Forelimb muscle (tissue), 1 donor: Measurements from ENCODE around the gene MSH5. TPM values are rescaled to one million over a fixed set of nuclear protein-coding genes. Genes with fewer than 3 reads are reported as not detected.

ENCODE experiments used
- DNase-seq: peaks from one replicate; pipeline ENCODE4 v3.0.0-alpha.2; 2013; ENCODE audit warnings: low read depth
- polyA plus RNA-seq: library from polyadenylated mRNA; unstranded; fragments of 120-200 nt; gene quantifications from one replicate; pipeline ENCODE4 v1.2.1, GENCODE V29; 2013; ENCODE audit not compliant: insufficient read length

MSH5 gene
- polyA plus RNA-seq, 1 donor, result 14.2 TPM

DNA sequence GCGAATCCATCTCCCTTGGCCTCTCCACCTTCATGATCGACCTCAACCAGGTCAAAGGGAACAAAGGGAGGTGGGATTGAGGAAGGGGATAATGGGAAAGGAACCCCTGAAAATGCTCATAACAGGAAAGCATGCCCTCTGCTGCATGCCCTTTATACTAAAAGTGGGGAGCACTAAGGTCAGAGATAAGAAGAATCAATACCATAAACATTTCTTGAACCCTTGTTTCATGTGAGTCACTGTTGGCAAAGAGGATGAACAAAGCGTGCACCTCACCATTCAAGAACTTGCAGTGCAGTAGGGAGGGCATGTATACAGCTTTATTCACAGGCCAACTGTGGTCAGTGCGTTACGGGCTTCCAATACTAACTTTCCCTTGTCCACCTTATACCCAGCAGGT is 21.0 kb downstream of the MSH5 start:
- no peak for DNase-seq

DNA sequence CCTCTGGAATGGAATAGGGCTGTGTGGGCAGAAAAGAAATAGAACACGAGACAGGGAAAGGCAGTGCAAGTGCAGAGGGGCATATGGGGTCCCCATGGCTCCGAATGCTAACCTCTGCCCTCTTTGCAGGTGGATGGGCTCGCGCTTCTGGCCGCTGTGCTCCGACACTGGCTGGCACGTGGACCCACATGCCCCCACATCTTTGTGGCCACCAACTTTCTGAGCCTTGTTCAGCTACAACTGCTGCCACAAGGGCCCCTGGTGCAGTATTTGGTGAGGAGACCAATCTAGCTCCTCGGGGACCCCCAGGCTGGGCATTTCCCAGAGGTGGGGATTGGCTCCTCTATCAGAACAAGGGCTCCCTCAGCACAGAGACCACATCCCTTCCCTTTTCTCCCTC is 21.5 kb downstream of the MSH5 start:
- DNase-seq, result no peak

GRCh38 chr6:31762356-31762755 is 22.6 kb downstream of the MSH5 start, which contains the start of gene SAPCD1:
SAPCD1 (plus strand) TSS chr6:31762656; CDS start chr6:31763055, 399 bp downstream.
- DNase-seq, result no peak

DNA sequence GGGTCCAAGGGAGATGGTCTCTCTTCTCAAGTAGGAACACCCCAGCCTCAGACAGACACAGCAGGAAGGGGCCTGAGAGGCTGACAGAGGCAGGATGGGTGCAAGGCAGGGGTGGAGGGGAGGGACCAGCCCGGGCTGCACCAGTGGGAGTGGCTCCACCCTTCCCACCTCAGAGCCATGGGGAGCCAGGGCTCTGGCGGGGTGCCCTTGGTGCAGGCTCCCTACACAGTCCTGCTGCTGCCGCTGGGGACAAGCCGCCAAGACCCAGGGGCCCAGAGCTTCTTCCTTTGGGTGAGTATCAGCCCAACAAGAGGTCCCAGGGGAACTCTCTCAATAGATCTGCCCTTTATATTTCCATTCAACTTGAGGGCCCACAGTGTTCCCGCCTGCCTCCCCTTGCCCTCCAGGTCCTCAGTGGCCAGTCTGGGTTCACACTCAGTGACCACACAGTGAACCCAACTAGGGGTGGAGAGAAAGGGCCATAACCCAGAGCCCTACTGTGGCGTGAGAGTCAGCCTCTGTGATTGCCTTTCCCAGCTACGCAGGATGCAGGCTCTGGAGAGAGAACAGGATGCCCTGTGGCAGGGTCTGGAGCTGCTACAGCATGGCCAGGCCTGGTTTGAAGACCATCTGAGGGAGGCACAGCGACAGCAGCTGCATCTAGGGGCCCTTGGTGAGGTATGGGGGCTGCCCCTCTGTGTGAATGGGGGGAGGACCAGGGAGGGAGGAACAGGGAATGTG is 23.2 kb downstream of the MSH5 start:
- no peak for DNase-seq

GRCh38 chr6:31763619-31763940 is 23.8 kb downstream of the MSH5 start:
- no peak for DNase-seq

GRCh38 chr6:31764198-31764597 is 24.4 kb downstream of the MSH5 start:
- DNase-seq, result no peak

DNA sequence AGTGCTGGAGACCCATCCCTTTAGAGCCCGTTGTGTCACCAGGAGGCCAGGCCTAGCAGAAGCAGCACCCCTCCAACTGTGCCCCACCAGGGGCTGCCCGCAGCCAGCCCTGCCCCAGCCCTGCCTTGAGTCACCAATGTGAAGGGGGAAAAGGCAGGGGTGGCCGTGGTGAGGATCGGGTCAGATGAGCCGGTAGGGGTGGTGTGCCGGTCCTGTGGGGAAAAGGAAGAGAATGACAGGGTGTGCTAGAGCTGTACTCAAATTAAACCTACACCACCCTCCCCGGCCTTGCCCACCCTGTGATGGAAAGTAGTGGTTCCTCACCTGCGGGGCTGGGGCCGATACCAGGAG is 25.7 kb downstream of the MSH5 start:
- no peak for DNase-seq

- DNase-seq, result no peak
Observed at GRCh38 chr6:31765910-31766794, 26.3 kb downstream of the MSH5 start.

GRCh38 chr6:31767096-31767645 is 27.4 kb downstream of the MSH5 start:
- no peak for DNase-seq

- no peak for DNase-seq
Observed at GRCh38 chr6:31768363-31769257, 28.8 kb downstream of the MSH5 start.

GRCh38 chr6:31769684-31770371 is 30.0 kb downstream of the MSH5 start:
- no peak for DNase-seq

DNA sequence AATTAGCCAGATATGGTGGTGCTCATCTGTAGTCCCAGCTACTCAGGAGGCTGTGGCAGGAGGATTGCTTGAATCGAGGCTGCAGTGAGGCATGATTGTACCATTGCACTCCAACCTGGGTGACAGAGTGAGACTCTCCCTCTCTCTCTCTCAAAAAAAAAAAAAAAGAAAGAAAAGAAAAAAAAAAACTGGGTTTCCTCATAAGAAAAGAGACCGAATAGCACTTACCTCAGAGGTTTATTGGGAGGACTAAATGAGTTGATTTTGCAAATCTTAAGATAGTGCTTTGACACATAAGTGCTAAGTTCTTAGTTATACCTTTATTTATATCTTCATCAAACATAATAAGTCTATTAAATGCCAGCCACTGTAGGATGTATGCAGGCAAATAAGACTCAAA is 31.1 kb downstream of the MSH5 start:
- DNase-seq, result no peak

- no peak for DNase-seq
Observed at GRCh38 chr6:31771992-31772358, 32.2 kb downstream of the MSH5 start.

DNA sequence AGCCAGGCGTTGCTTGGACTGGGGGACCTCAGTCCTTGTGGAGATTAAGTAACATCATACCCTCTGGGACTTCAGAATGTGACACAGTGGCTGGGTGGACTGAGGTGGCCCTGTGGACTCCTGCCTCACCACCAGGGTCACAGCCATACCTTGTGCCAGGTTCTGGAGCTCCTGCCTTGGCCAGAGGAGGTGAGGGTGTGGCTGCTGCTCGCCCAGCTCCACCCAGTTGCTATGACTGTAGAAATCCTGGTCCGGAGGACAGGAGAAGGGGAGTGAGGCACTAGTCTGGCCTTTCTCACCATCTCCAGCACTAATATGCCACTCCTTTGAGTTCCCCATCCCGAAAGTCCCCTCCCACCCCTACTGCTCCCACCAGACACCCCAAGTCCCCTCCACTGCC is 35.4 kb downstream of the MSH5 start:
- DNase-seq, result no peak

DNA sequence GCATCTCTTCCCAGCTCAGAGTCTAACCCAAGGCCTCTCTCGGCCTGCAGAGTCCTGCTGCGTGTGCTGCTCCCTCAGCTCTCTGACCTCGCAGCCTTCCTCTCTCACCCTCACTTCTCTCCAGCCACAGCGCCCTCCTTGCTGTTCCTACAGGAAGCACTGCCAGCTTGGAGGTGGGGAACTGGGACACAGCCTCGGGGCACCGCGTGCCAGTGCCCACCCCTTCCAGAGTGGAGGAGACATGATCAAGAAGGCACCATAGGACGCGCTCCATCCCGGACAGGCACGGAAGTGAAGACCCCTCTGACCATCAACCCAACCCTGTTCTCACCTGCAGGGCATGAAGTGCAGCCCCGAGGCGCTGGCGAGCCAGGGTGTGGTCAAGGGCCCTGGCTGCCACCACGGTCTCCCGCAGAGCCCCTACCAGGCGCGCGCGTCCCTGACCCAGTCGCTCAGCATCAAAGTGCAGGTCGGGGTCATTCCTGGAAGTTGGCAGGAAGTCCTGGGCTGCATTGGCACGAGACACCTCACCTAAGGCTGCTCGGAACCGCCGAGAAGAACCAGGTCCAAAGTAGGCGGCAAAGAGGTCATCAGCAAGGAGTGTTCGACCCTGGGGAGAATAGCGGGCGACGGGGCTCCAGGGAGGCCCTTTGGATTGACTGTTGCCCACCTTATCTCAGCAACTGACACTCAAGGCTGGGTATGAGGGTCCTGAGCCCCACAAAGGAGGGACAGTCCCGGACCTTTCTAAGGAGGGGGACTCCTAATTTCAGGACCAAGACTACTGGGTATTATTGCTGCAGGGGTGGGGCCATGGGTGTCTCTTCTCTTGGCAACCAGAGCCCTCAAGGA is 36.1 kb downstream of the MSH5 start:
- DNase-seq, result no peak

- no peak for DNase-seq
Observed at GRCh38 chr6:31776485-31776988, 36.7 kb downstream of the MSH5 start.

- no peak for DNase-seq
Observed at GRCh38 chr6:31776989-31777666, 37.3 kb downstream of the MSH5 start, which contains the start of gene VWA7. VWA7 (minus strand) TSS chr6:31777328; CDS start chr6:31776779, 549 bp downstream.

GRCh38 chr6:31777667-31778050 is 37.9 kb downstream of the MSH5 start:
- DNase-seq, result no peak

DNA sequence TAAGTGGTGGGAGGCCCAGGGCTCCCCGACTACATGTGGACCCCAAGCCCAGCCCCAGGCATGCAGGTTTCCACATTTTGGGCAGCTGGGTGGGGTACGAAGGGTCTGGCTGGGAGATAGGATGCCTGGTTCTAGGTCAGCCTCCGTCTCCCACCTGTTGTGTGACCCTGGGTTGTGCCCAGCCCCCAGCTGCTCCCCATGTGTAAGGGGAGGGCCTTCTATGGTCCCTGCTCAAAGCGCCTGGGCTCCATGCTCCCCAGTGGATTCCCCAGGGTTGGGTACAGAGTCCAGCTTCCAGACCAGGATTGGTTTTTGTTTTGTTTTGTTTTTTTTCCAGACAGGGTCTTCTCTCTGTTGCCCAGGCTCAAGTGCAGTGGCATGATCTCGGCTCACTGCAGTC is 38.4 kb downstream of the MSH5 start:
- DNase-seq, result no peak
